IMR-90 (cell line): ENCODE measurements around the gene AGO1. TPM values are rescaled to one million over a fixed set of nuclear protein-coding genes. Genes with fewer than 3 reads are reported as not detected.

ENCODE experiments used
- ATAC-seq: fragments of 200-7000 bp; cut with Tn5 transposase; 2 replicates; pipeline ENCODE4 v1.9.1; 2020; ENCODE audit warnings: low read depth, mild to moderate bottlenecking, moderate library complexity
- BruUV-seq: library from RNA; stranded (reverse); fragments of 400-500 nt; replicated peaks from 2 replicates; lab custom pipeline; 2021; lab: Mats Ljungman, UMichigan
- CTCF ChIA-PET: fragments of 300-600 bp; formaldehyde crosslinking; extraction: SDS; loops from one replicate; lab custom pipeline; 2021; ENCODE audit warnings: antibody characterized with exemption; lab: Yijun Ruan, JAX
- POLR2A ChIA-PET: fragments of 300-600 bp; sonication (Branson Sonifier 250); formaldehyde crosslinking; loops from one replicate; lab custom pipeline; 2022; ENCODE audit warnings: antibody characterized with exemption; ENCODE audit not compliant: unreplicated experiment; lab: Charles Lee
- DNase-seq: peaks from one replicate; pipeline ENCODE4 v3.0.0; 2013
- H2AFZ ChIP-seq: replicated peaks from 2 replicates; pipeline ENCODE3; 2013; ENCODE audit warnings: low read length, mild to moderate bottlenecking; ENCODE audit not compliant: poor library complexity
- H2AK5ac ChIP-seq: 2 replicates; pipeline ENCODE4 v1.6.1; 2013; ENCODE audit warnings: low read depth, low read length, inconsistent platforms
- H2AK9ac ChIP-seq: replicated peaks from 2 replicates; pipeline ENCODE3; 2013; ENCODE audit warnings: mild to moderate bottlenecking, low read depth, low read length, moderate library complexity; ENCODE audit not compliant: poor library complexity
- H2BK120ac ChIP-seq: 2 replicates; pipeline ENCODE4 v1.6.1; 2013; ENCODE audit warnings: low read depth, low read length, inconsistent platforms
- H2BK15ac ChIP-seq: 3 replicates; pipeline ENCODE4 v1.6.1; 2013; ENCODE audit warnings: low read depth, low read length, inconsistent platforms
- H2BK20ac ChIP-seq: 2 replicates; pipeline ENCODE4 v1.6.1; 2013; ENCODE audit warnings: low read depth, mild to moderate bottlenecking, inconsistent platforms, low read length, moderate library complexity
- H2BK5ac ChIP-seq: 2 replicates; pipeline ENCODE4 v1.6.1; 2013; ENCODE audit warnings: mild to moderate bottlenecking, low read depth, low read length, inconsistent platforms; ENCODE audit not compliant: poor library complexity, severe bottlenecking
- H3K14ac ChIP-seq: replicated peaks from 2 replicates; pipeline ENCODE4 v1.6.1; 2013; ENCODE audit warnings: low read depth, low read length, inconsistent platforms
- H3K18ac ChIP-seq: 2 replicates; pipeline ENCODE4 v1.6.1; 2013; ENCODE audit warnings: low read depth, low read length, control low read depth
- H3K23ac ChIP-seq: 2 replicates; pipeline ENCODE4 v1.6.1; 2013; ENCODE audit warnings: low read depth, low read length, inconsistent platforms
- H3K27ac ChIP-seq: 2 replicates; pipeline ENCODE4 v1.5.1; 2013; ENCODE audit warnings: mild to moderate bottlenecking, control low read depth, low read length; ENCODE audit not compliant: insufficient read depth
- H3K27me3 ChIP-seq: 2 replicates; pipeline ENCODE4 v1.6.1; 2013; ENCODE audit warnings: low read length; ENCODE audit not compliant: control insufficient read depth, insufficient read depth
- H3K36me3 ChIP-seq: 2 replicates; pipeline ENCODE4 v1.6.1; 2013; ENCODE audit warnings: low read length, mixed read lengths; ENCODE audit not compliant: control insufficient read depth, insufficient read depth
- H3K4ac ChIP-seq: 2 replicates; pipeline ENCODE4 v1.6.1; 2013; ENCODE audit warnings: low read depth, low read length, inconsistent platforms
- H3K4me1 ChIP-seq: 2 replicates; pipeline ENCODE4 v1.6.1; 2013; ENCODE audit warnings: low read length, mixed read lengths; ENCODE audit not compliant: control insufficient read depth, insufficient read depth
- H3K4me2 ChIP-seq: 2 replicates; pipeline ENCODE4 v1.6.1; 2013; ENCODE audit warnings: low read depth, mild to moderate bottlenecking, control low read depth, low read length, moderate library complexity
- H3K4me3 ChIP-seq: 2 replicates; pipeline ENCODE4 v1.5.1; 2013; ENCODE audit warnings: low read depth, mild to moderate bottlenecking, control low read depth, low read length, moderate library complexity; ENCODE audit not compliant: insufficient read depth
- H3K56ac ChIP-seq: 2 replicates; pipeline ENCODE4 v1.6.1; 2013; ENCODE audit warnings: low read length, inconsistent platforms; ENCODE audit not compliant: insufficient read depth; ENCODE audit errors: extremely low read depth
- H3K79me1 ChIP-seq, 2 experiments: 2 replicates each; pipeline ENCODE4 v1.6.1; 2013; ENCODE audit warnings: low read length in 2 of 2, inconsistent platforms in 1 of 2, low read depth in 1 of 2
- H3K9ac ChIP-seq: 2 replicates; pipeline ENCODE4 v1.6.1; 2013; ENCODE audit warnings: low read depth, low read length, control low read depth
- H3K9me1 ChIP-seq: 2 replicates; pipeline ENCODE4 v1.6.1; 2013; ENCODE audit warnings: low read length, inconsistent platforms; ENCODE audit not compliant: insufficient read depth
- H3K9me3 ChIP-seq: 2 replicates; pipeline ENCODE4 v1.6.1; 2013; ENCODE audit warnings: low read length; ENCODE audit not compliant: control insufficient read depth, insufficient read depth
- H4K20me1 ChIP-seq: 2 replicates; pipeline ENCODE4 v1.6.1; 2013; ENCODE audit warnings: low read length, inconsistent platforms; ENCODE audit not compliant: insufficient read depth
- H4K5ac ChIP-seq: 2 replicates; pipeline ENCODE4 v1.6.1; 2013; ENCODE audit warnings: mild to moderate bottlenecking, low read depth, low read length, control low read depth
- H4K8ac ChIP-seq, 2 experiments: 2 replicates each; pipeline ENCODE4 v1.6.1; 2013; ENCODE audit warnings: low read depth in 2 of 2, low read length in 2 of 2, control low read depth in 1 of 2, inconsistent platforms in 1 of 2
- H4K91ac ChIP-seq: 2 replicates; pipeline ENCODE4 v1.6.1; 2013; ENCODE audit warnings: low read depth, low read length, inconsistent platforms; ENCODE audit not compliant: insufficient read depth
- BHLHE40 ChIP-seq: fragments of 150-350 bp; IDR thresholded peaks from 2 replicates; pipeline ENCODE4 v1.6.1; 2016; ENCODE audit warnings: mild to moderate bottlenecking, low read depth, low read length
- CEBPB ChIP-seq: IDR thresholded peaks from 2 replicates; pipeline ENCODE4 v1.6.1; 2012; ENCODE audit warnings: low read depth, low read length, improper control_type of control experiment
- CHD1 ChIP-seq: IDR thresholded peaks from 2 replicates; pipeline ENCODE4 v1.6.1; 2012; ENCODE audit warnings: low read depth, low read length, improper control_type of control experiment
- FOS ChIP-seq: fragments of 150-350 bp; IDR thresholded peaks from 2 replicates; pipeline ENCODE4 v1.6.1; 2016; ENCODE audit warnings: low read depth, low read length
- MAZ ChIP-seq: IDR thresholded peaks from 2 replicates; pipeline ENCODE4 v1.6.1; 2012; ENCODE audit warnings: low read depth, mild to moderate bottlenecking, low read length, improper control_type of control experiment, moderate library complexity, borderline replicate concordance
- MXI1 ChIP-seq: IDR thresholded peaks from 2 replicates; pipeline ENCODE4 v1.6.1; 2012; ENCODE audit warnings: low read depth, mild to moderate bottlenecking, low read length, moderate library complexity, borderline replicate concordance
- NFE2L2 ChIP-seq: fragments of 150-350 bp; IDR thresholded peaks from 2 replicates; pipeline ENCODE4 v1.6.1; 2016; ENCODE audit warnings: low read depth, mild to moderate bottlenecking, low read length
- RCOR1 ChIP-seq: IDR thresholded peaks from 2 replicates; pipeline ENCODE4 v1.6.1; 2012; ENCODE audit warnings: mild to moderate bottlenecking, low read length, improper control_type of control experiment; ENCODE audit not compliant: insufficient replicate concordance
- RFX5 ChIP-seq: IDR thresholded peaks from 2 replicates; pipeline ENCODE4 v1.8.0; 2012; ENCODE audit warnings: low read depth, mild to moderate bottlenecking, low read length, moderate library complexity
- SMC3 ChIP-seq: fragments of 150-350 bp; IDR thresholded peaks from 2 replicates; pipeline ENCODE4 v1.6.1; 2016; ENCODE audit warnings: low read depth, mild to moderate bottlenecking, antibody characterized with exemption, low read length, moderate library complexity
- WGBS, 2 experiments: methylation state at CpG; one replicate each; pipeline versions ENCODE4 v1.1.5 to v1.1.7; 2013; ENCODE audit warnings: missing lambda C conversion rate in 2 of 2; ENCODE audit not compliant: insufficient read length in 1 of 2; ENCODE audit errors: extremely low coverage in 2 of 2; 5-methylcytosine and 5-hydroxymethylcytosine counted together
- dilution Hi-C: fragments of 300-500 bp; cut with HindIII; formaldehyde crosslinking; loops from one replicate; pipeline ENCODE4 v1.14.3; 2018; ENCODE audit warnings: low sequenced_read_pairs; ENCODE audit not compliant: unreplicated experiment
- in situ Hi-C: fragments of 300-500 bp; cut with MboI; formaldehyde crosslinking; loops from 3 replicates; pipeline ENCODE4 v1.14.3; 2019; ENCODE audit warnings: low sequenced_read_pairs, inconsistent platforms, mixed read lengths
- intact Hi-C: fragments of 100-400 bp; cut with micrococcal nuclease; formaldehyde crosslinking; loops from 2 replicates; pipeline ENCODE4 v1.10.0; 2022
- polyA plus RNA-seq, 3 experiments: library from polyadenylated mRNA; depleted of rRNA; stranded (reverse); fragments of >200 nt; gene quantifications; 2 replicates each; pipeline ENCODE4 v1.2.3, GENCODE V29; 2012; ENCODE audit warnings: low replicate concordance in 1 of 3
- total RNA-seq: library from RNA; depleted of rRNA; stranded (reverse); fragments of >200 nt; gene quantifications from 2 replicates; pipeline ENCODE4 v1.2.3, GENCODE V29; 2012
- TF ChIP-seq, protein P1 (sequence below): conservative IDR thresholded peaks from 2 replicates; pipeline ENCODE4 v1.5.1; 2012; ENCODE audit warnings: mild to moderate bottlenecking, low read depth, low read length, improper control_type of control experiment
- TF ChIP-seq, protein P2 (sequence below): fragments of 150-350 bp; IDR thresholded peaks from 2 replicates; pipeline ENCODE4 v1.6.1; 2016; ENCODE audit warnings: low read depth, mild to moderate bottlenecking, low read length, moderate library complexity, borderline replicate concordance
- TF ChIP-seq, protein P3 (sequence below): fragments of 150-350 bp; IDR thresholded peaks from 2 replicates; pipeline ENCODE4 v1.6.1; 2017; ENCODE audit warnings: mild to moderate bottlenecking, antibody characterized with exemption, low read length, low read depth

Gene AGO1
- total and polyA plus RNA-seq, 2 of the 4 experiments (the other 2 are of a cell fraction), result 11.3 to 21.5 TPM

DNA sequence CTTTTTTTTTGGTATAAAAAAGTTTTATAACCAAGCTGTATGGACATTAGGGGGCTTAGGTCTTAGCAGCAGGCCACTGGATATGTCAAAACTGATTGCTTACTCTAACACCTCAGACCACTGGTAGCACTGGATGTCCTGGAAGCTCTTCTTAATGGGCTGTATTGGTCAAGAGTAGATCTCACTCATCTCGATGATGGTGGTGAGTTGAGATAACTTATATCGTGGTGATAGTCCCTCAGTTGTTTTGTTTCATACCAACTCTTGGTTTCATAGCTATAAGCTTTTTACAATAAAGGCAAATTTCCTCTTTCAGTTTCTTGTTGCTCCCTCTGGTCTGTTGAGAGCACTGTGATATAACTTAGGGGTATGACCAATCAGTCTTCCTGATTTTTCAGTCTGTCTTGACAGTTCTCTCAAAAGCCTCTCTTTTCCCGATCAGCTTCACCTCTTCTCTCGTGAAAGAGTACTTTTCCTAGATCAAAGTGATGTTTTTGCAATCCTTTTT lies 9.7 kb upstream of the AGO1 start:
- no peak overlapping the region for H3K56ac ChIP-seq
- no peak overlapping the region for H4K5ac ChIP-seq
- no TSS peak for BruUV-seq
- intact Hi-C loops, result no loop called here
- no peak overlapping the region for H2BK120ac ChIP-seq
- dilution Hi-C loops, result no loop called here
- no peaks in the 10 kb centered on the region for H3K79me1 ChIP-seq
- DNase-seq (no peak), ATAC-seq (no peak)
- H2BK20ac ChIP-seq, result no peak overlapping the region
- H2AFZ ChIP-seq, result no peak overlapping the region
- H3K4me2 ChIP-seq, result no peak overlapping the region
- no peak overlapping the region for H4K8ac ChIP-seq
- H3K14ac ChIP-seq, result no peak overlapping the region
- no peaks in the 10 kb centered on the region for H3K36me3 ChIP-seq
- H3K4me1 ChIP-seq, result 0 out of 2 replicates have a peak, but pooled peaks cover 2% of the 10 kb centered on the region
- H3K9me1 ChIP-seq, result no peaks in the 10 kb centered on the region
- H3K23ac ChIP-seq, result no peak overlapping the region
- H3K4ac ChIP-seq, result no peak overlapping the region
- H4K91ac ChIP-seq, result no peak overlapping the region
- no peak for TF ChIP-seq RFX5
- no peak for TF ChIP-seq MXI1
- no peak for TF ChIP-seq BHLHE40
- TF ChIP-seq, protein P1, sequence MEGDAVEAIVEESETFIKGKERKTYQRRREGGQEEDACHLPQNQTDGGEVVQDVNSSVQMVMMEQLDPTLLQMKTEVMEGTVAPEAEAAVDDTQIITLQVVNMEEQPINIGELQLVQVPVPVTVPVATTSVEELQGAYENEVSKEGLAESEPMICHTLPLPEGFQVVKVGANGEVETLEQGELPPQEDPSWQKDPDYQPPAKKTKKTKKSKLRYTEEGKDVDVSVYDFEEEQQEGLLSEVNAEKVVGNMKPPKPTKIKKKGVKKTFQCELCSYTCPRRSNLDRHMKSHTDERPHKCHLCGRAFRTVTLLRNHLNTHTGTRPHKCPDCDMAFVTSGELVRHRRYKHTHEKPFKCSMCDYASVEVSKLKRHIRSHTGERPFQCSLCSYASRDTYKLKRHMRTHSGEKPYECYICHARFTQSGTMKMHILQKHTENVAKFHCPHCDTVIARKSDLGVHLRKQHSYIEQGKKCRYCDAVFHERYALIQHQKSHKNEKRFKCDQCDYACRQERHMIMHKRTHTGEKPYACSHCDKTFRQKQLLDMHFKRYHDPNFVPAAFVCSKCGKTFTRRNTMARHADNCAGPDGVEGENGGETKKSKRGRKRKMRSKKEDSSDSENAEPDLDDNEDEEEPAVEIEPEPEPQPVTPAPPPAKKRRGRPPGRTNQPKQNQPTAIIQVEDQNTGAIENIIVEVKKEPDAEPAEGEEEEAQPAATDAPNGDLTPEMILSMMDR, result no peak
- TF ChIP-seq FOS, result no peak
- TF ChIP-seq SMC3, result no peak
- TF ChIP-seq, protein P2, sequence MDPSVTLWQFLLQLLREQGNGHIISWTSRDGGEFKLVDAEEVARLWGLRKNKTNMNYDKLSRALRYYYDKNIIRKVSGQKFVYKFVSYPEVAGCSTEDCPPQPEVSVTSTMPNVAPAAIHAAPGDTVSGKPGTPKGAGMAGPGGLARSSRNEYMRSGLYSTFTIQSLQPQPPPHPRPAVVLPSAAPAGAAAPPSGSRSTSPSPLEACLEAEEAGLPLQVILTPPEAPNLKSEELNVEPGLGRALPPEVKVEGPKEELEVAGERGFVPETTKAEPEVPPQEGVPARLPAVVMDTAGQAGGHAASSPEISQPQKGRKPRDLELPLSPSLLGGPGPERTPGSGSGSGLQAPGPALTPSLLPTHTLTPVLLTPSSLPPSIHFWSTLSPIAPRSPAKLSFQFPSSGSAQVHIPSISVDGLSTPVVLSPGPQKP, result no peak
- no peak for TF ChIP-seq RCOR1
- no peak for TF ChIP-seq MAZ
- TF ChIP-seq, protein P3, sequence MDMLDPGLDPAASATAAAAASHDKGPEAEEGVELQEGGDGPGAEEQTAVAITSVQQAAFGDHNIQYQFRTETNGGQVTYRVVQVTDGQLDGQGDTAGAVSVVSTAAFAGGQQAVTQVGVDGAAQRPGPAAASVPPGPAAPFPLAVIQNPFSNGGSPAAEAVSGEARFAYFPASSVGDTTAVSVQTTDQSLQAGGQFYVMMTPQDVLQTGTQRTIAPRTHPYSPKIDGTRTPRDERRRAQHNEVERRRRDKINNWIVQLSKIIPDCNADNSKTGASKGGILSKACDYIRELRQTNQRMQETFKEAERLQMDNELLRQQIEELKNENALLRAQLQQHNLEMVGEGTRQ, result no peak
- TF ChIP-seq CHD1, result no peak
- TF ChIP-seq CEBPB, result no peak
- no peak for TF ChIP-seq NFE2L2
- POLR2A ChIA-PET, result no interaction called here
- H3K27ac ChIP-seq, result no peak overlapping the region
- no peak overlapping the region for H3K18ac ChIP-seq
- no peaks in the 10 kb centered on the region for H3K9me3 ChIP-seq
- no peak overlapping the region for H2BK5ac ChIP-seq
- H3K9ac ChIP-seq, result no peak overlapping the region
- H3K27me3 ChIP-seq, result no peaks in the 10 kb centered on the region
- no peak overlapping the region for H2AK5ac ChIP-seq
- in situ Hi-C loops, result no loop called here
- no peak overlapping the region for H2AK9ac ChIP-seq
- WGBS, 2 experiments, result no CpG with 5 or more reads among the region's 4 CpGs
- H4K20me1 ChIP-seq, result no peaks in the 10 kb centered on the region
- H2BK15ac ChIP-seq, result no peak overlapping the region
- H3K4me3 ChIP-seq, result no peak overlapping the region
- CTCF ChIA-PET, result interaction anchor here (3.5 kb wide), 1 partner anchor 10 kb away, joined by 25 read pairs; the partner anchor contains the start of gene AGO1
